ENCODE measurements around the gene STK10.

STK10 gene

GRCh38 chr5:172063463-172064235, 124.4 kb downstream of the STK10 start:
- DNase-seq (ENCODE audit: low read depth, low spot score) = no peak
- H3K9me3 ChIP-seq (ENCODE audit: low read depth, low read length) = no peaks in the 10 kb centered on the region
- no peak overlapping the region for H3K27ac ChIP-seq
- no peak overlapping the region for H3K9ac ChIP-seq (ENCODE audit: insufficient read length)
- no peaks in the 10 kb centered on the region for H3K36me3 ChIP-seq (ENCODE audit: insufficient read depth, low read length)
- no peak overlapping the region for H3K4me3 ChIP-seq
- TF ChIP-seq FOXP2 (optimal IDR thresholded peaks at IDR 0.05; ENCODE audit: control extremely low read depth, extremely low read length, insufficient read depth) = no peak
- TF ChIP-seq POLR2AphosphoS5 (IDR thresholded peaks at IDR 0.05; ENCODE audit: borderline replicate concordance, low read depth, low read length) = no peak
- TF ChIP-seq EZH2 (IDR thresholded peaks at IDR 0.05) = no peak

GRCh38 chr5:172059661-172060100, 128.3 kb downstream of the STK10 start:
- H3K9me3 ChIP-seq (ENCODE audit: low read depth, low read length) = no peaks in the 10 kb centered on the region
- no peak overlapping the region for H3K9ac ChIP-seq (ENCODE audit: insufficient read length)
- H3K4me3 ChIP-seq = no peak overlapping the region
- DNase-seq (ENCODE audit: low read depth, low spot score) = no peak
- TF ChIP-seq FOXP2 (optimal IDR thresholded peaks at IDR 0.05; ENCODE audit: control extremely low read depth, extremely low read length, insufficient read depth) = no peak
- no peak for TF ChIP-seq EZH2 (IDR thresholded peaks at IDR 0.05)
- no peak for TF ChIP-seq POLR2AphosphoS5 (IDR thresholded peaks at IDR 0.05; ENCODE audit: borderline replicate concordance, low read depth, low read length)
- no peak overlapping the region for H3K27ac ChIP-seq
- H3K36me3 ChIP-seq (ENCODE audit: insufficient read depth, low read length) = no peaks in the 10 kb centered on the region

GRCh38 chr5:172058088-172058487, 129.9 kb downstream of the STK10 start:
- DNase-seq (ENCODE audit: low read depth, low spot score) = no peak
- TF ChIP-seq FOXP2 (optimal IDR thresholded peaks at IDR 0.05; ENCODE audit: control extremely low read depth, extremely low read length, insufficient read depth) = no peak
- no peak for TF ChIP-seq EZH2 (IDR thresholded peaks at IDR 0.05)
- no peak for TF ChIP-seq POLR2AphosphoS5 (IDR thresholded peaks at IDR 0.05; ENCODE audit: borderline replicate concordance, low read depth, low read length)

GRCh38 chr5:172055996-172056395, 132.0 kb downstream of the STK10 start:
- no peaks in the 10 kb centered on the region for H3K36me3 ChIP-seq (ENCODE audit: insufficient read depth, low read length)
- no peak for DNase-seq (ENCODE audit: low read depth, low spot score)
- no peak for TF ChIP-seq POLR2AphosphoS5 (IDR thresholded peaks at IDR 0.05; ENCODE audit: borderline replicate concordance, low read depth, low read length)
- TF ChIP-seq EZH2 (IDR thresholded peaks at IDR 0.05) = no peak
- TF ChIP-seq FOXP2 (optimal IDR thresholded peaks at IDR 0.05; ENCODE audit: control extremely low read depth, extremely low read length, insufficient read depth) = no peak

More at GRCh38 chr5:172058088-172058487, 129.9 kb downstream of the STK10 start:
- Histone ChIP-seq H3K27ac (no peak overlapping the region), H3K4me3 (no peak overlapping the region), H3K9me3 (ENCODE audit: low read depth, low read length) (no peaks in the 10 kb centered on the region), H3K9ac (ENCODE audit: insufficient read length) (no peak overlapping the region), H3K36me3 (ENCODE audit: insufficient read depth, low read length) (no peaks in the 10 kb centered on the region)

GRCh38 chr5:172055421-172055820, 132.6 kb downstream of the STK10 start:
- H3K9me3 ChIP-seq (ENCODE audit: low read depth, low read length) = no peaks in the 10 kb centered on the region
- no peak overlapping the region for H3K4me3 ChIP-seq
- no peak overlapping the region for H3K27ac ChIP-seq
- H3K9ac ChIP-seq (ENCODE audit: insufficient read length) = no peak overlapping the region
- H3K36me3 ChIP-seq (ENCODE audit: insufficient read depth, low read length) = no peaks in the 10 kb centered on the region
- TF ChIP-seq POLR2AphosphoS5 (IDR thresholded peaks at IDR 0.05; ENCODE audit: borderline replicate concordance, low read depth, low read length) (no peak), FOXP2 (optimal IDR thresholded peaks at IDR 0.05; ENCODE audit: control extremely low read depth, extremely low read length, insufficient read depth) (no peak), EZH2 (IDR thresholded peaks at IDR 0.05) (no peak)
- DNase-seq (ENCODE audit: low read depth, low spot score) = no peak

More at GRCh38 chr5:172055996-172056395, 132.0 kb downstream of the STK10 start:
- no peaks in the 10 kb centered on the region for H3K9me3 ChIP-seq (ENCODE audit: low read depth, low read length)
- H3K9ac ChIP-seq (ENCODE audit: insufficient read length) = no peak overlapping the region
- no peak overlapping the region for H3K4me3 ChIP-seq
- H3K27ac ChIP-seq = no peak overlapping the region

- DNase-seq (ENCODE audit: low read depth, low spot score) = no peak
- Histone ChIP-seq H3K9me3 (ENCODE audit: low read depth, low read length) (no peaks in the 10 kb centered on the region), H3K27ac (no peak overlapping the region), H3K9ac (ENCODE audit: insufficient read length) (no peak overlapping the region), H3K36me3 (ENCODE audit: insufficient read depth, low read length) (no peaks in the 10 kb centered on the region), H3K4me3 (no peak overlapping the region)
- TF ChIP-seq POLR2AphosphoS5 (IDR thresholded peaks at IDR 0.05; ENCODE audit: borderline replicate concordance, low read depth, low read length) (no peak), EZH2 (IDR thresholded peaks at IDR 0.05) (no peak), FOXP2 (optimal IDR thresholded peaks at IDR 0.05; ENCODE audit: control extremely low read depth, extremely low read length, insufficient read depth) (no peak)
Observed at GRCh38 chr5:172054611-172055153, 133.3 kb downstream of the STK10 start.

GRCh38 chr5:172052450-172053236, 135.4 kb downstream of the STK10 start:
- Histone ChIP-seq H3K9ac (ENCODE audit: insufficient read length) (no peak overlapping the region), H3K36me3 (ENCODE audit: insufficient read depth, low read length) (no peaks in the 10 kb centered on the region), H3K4me3 (no peak overlapping the region), H3K9me3 (ENCODE audit: low read depth, low read length) (no peaks in the 10 kb centered on the region), H3K27ac (no peak overlapping the region)
- TF ChIP-seq FOXP2 (optimal IDR thresholded peaks at IDR 0.05; ENCODE audit: control extremely low read depth, extremely low read length, insufficient read depth) = no peak
- TF ChIP-seq EZH2 (IDR thresholded peaks at IDR 0.05) = no peak
- TF ChIP-seq POLR2AphosphoS5 (IDR thresholded peaks at IDR 0.05; ENCODE audit: borderline replicate concordance, low read depth, low read length) = no peak
- no peak for DNase-seq (ENCODE audit: low read depth, low spot score)

All from SK-N-MC (cell line).